ENCODE data around the gene C6orf52.

Gene C6orf52

DNA sequence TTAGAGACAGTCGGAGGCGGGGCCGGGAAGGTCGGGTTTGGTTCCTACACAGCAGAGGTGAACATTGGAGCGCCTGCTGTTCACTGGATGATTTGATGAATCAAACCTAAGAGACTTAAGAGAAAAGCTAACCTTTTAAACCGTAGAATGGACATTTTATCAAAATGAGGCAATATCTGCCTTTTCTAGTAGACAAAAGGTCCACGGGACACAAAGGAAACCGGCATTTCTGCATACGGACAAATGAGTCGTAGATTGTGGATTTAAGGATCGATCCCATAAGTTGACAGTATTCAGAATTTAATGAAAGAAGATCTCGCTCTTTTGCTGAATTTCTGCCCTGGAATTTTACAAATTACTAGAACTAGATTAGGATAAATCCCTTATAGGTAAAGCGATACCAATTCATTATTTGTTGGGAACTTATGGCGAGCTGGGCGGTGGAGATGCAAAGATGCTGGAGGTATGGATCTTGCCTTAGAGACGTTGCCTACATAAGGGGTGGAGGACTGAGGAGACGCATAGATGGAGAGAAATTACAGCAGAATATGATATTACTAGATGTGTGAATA, 756 bp upstream of the C6orf52 start:
- TF ChIP-seq, protein P1, sequence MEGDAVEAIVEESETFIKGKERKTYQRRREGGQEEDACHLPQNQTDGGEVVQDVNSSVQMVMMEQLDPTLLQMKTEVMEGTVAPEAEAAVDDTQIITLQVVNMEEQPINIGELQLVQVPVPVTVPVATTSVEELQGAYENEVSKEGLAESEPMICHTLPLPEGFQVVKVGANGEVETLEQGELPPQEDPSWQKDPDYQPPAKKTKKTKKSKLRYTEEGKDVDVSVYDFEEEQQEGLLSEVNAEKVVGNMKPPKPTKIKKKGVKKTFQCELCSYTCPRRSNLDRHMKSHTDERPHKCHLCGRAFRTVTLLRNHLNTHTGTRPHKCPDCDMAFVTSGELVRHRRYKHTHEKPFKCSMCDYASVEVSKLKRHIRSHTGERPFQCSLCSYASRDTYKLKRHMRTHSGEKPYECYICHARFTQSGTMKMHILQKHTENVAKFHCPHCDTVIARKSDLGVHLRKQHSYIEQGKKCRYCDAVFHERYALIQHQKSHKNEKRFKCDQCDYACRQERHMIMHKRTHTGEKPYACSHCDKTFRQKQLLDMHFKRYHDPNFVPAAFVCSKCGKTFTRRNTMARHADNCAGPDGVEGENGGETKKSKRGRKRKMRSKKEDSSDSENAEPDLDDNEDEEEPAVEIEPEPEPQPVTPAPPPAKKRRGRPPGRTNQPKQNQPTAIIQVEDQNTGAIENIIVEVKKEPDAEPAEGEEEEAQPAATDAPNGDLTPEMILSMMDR (IDR thresholded peaks at IDR 0.05; ENCODE audit: low read depth, low read length) = no peak
- H3K4me3 ChIP-seq (ENCODE audit: low read depth, low read length) = peak overlapping the region; percentile 72

DNA sequence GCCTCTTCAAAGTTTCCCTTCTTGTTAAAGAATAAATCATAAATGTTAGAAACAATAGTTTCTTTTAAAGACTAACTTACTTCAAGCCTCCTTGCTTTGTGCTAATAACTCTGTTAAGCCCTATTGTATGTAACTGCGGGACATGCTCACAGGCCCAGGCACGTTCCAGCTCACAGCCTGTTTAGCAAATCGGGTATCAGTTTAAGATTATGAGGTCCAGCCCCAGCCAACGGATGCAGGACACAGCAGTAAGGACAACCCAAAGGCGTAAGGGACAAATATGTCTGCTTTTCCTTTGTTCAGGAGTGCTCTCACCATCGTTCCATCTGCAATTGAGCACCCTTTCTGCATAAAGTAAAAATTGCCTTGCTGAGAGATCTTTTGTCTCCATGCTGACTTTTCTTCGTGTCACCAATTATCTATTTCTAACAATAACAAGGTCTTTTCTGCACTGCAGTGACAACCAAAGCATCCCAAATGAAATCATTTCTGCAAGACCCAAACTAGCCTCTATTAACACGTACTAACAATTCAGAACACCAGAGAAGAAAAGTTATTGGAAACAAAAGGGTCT, 1.4 kb downstream of the C6orf52 start:
- TF ChIP-seq, protein P1 (IDR thresholded peaks at IDR 0.05; ENCODE audit: low read depth, low read length) = no peak
- H3K4me3 ChIP-seq (ENCODE audit: low read depth, low read length) = peak overlapping the region; percentile 72

DNA sequence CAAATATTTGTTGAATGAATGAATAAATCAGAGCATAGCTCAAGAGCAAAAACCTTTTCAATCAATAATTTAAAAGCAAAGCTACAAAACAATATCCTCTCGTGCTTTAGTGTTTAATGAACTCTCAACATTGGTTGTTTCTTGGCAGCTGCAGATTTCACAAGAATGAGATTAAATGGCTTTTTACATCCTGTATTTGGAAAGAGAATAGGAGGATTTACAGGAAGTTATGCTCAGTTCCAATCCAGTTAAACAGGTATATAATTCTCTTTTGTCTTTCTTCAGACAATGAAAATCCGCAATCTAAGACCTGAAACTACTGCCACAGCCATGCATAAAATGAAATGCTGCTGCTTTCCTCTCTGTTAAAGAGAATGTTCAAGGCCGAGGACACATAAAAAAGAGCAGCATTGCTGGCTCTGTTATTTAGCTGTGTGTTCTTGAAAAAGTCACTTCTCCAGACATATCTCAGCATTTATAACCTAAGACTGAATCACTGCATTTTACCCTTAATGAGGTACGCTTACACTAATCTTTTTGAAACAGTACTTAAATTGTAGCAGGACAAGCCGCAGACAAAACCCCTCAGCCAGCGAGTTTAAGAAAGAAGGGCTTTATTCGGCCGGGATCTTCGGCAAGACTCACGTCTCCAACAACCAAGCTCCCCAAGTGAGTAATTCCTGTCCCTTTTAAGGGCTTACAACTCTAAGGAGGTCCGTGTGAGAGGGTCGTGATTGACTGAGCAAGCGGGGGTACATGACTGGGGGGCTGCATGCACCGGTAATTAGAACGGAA, 3.6 kb downstream of the C6orf52 start:
- H3K4me3 ChIP-seq (ENCODE audit: low read depth, low read length) = no peak overlapping the region
- TF ChIP-seq, protein P1 (IDR thresholded peaks at IDR 0.05; ENCODE audit: low read depth, low read length) = no peak

DNA sequence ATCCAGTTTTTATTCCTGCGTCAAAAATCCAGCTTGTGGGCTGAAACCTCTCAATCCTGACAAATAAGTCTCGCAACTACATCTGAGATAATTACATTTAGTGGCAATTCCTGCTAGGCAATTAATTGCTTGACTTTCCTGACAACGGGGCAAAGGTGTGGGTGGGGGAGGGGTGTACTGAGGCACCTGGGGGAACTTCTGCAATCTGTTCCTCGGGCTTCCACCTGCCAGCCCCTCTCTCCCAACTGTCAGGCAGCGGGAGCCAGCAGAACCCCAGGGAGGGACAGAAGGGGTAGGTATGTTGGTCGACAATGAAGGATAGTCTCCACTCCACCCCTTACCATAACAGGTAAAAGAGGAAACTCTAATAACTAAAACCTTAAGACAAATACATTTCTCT, 6.8 kb downstream of the C6orf52 start:
- TF ChIP-seq, protein P1 (IDR thresholded peaks at IDR 0.05; ENCODE audit: low read depth, low read length) = no peak
- H3K4me3 ChIP-seq (ENCODE audit: low read depth, low read length) = no peak overlapping the region

DNA sequence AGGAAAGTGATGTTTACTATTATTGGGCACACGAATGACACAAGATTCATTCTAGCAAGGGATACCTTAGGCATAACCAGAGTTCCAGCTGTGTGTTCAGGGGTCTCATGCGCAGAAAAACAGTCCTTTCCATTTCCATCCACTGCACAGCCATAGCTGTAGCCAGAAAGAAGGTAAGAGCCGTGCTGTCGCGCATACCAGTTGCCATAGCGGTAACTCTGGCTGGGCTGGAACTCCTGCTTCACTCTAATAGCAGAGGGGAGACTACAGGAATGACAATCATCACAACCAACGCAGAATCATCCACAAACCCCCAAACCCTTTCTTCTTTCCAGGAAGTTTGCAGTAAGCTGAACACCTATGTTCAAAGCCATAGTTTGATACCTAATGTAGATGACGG, 7.5 kb downstream of the C6orf52 start:
- H3K4me3 ChIP-seq (ENCODE audit: low read depth, low read length) = no peak overlapping the region
- TF ChIP-seq, protein P1 (IDR thresholded peaks at IDR 0.05; ENCODE audit: low read depth, low read length) = no peak

DNA sequence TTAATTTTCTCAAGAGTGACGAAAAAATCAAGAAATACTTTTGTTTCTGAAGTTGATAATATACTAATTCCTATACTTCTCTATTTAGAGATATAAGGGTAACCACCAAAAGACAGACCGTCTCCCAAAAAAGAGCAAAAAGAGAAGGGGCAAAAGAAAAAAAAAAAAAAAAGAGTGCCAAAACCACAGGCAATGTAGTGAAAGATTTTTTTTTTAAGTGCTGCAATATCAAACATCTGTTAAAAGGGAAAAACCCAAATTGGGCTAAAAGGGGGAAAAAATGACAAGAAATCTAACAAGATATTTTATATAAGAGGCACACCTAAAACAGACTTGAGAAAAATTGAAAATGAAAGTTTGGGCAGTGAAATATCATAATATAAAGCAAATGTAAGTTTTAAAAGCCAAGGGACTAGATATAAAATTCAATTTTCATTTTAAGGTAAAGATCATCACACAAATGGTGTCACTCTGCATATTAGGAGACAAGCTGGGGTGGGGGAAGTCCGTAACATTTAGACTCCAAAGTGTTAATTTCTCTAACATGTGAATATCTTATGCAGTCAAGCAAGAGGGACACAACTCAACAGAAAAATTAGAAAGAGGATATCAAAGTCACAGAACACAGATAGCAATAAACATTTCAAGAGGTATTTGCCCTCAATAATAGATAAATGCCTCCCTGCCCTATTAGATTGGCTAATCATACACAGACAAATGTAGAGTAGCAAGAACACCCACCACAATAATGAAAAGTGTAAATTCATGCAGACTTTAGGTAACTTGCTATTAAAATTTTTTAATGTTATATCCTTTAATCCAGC, 9.1 kb downstream of the C6orf52 start:
- TF ChIP-seq, protein P1 (IDR thresholded peaks at IDR 0.05; ENCODE audit: low read depth, low read length) = no peak
- H3K4me3 ChIP-seq (ENCODE audit: low read depth, low read length) = no peak overlapping the region

All from WI38 (cell line).